Bronchial epithelial cell (primary cell): ENCODE measurements around the gene ADGRV1. TPM values are rescaled to one million over a fixed set of nuclear protein-coding genes. Genes with fewer than 3 reads are reported as not detected.

ENCODE experiments used
- DNase-seq: peaks from one replicate; pipeline ENCODE4 v3.0.0-alpha.2; 2010; ENCODE audit warnings: low read depth
- FAIRE-seq: peaks from 2 replicates; lab custom pipeline; 2011; peaks lifted over from hg19 to GRCh38; lab: Jason Lieb, UNC
- H3K27me3 ChIP-seq: 2 replicates; pipeline ENCODE4 v1.5.1; 2011; ENCODE audit warnings: low read length; ENCODE audit not compliant: control insufficient read depth, insufficient read depth
- H3K36me3 ChIP-seq: 2 replicates; pipeline ENCODE4 v1.5.1; 2011; ENCODE audit warnings: low read length; ENCODE audit not compliant: control insufficient read depth, insufficient read depth
- H3K4me3 ChIP-seq: 2 replicates; pipeline ENCODE4 v1.5.1; 2011; ENCODE audit warnings: mild to moderate bottlenecking, low read depth, low read length, control low read depth
- total RNA-seq: library from RNA; depleted of rRNA; stranded (reverse); fragments of >200 nt; gene quantifications from 2 replicates; pipeline ENCODE4 v1.2.1, GENCODE V29; 2014
- TF ChIP-seq, protein P1 (sequence below): IDR thresholded peaks from 2 replicates; pipeline ENCODE4 v1.5.1; 2011; ENCODE audit warnings: mild to moderate bottlenecking, moderate library complexity, low read length, control low read depth, inconsistent platforms; ENCODE audit not compliant: insufficient read depth, severe bottlenecking

ADGRV1 gene
- total RNA-seq, 1 donor from 2014 or later = 1.6 TPM

DNA sequence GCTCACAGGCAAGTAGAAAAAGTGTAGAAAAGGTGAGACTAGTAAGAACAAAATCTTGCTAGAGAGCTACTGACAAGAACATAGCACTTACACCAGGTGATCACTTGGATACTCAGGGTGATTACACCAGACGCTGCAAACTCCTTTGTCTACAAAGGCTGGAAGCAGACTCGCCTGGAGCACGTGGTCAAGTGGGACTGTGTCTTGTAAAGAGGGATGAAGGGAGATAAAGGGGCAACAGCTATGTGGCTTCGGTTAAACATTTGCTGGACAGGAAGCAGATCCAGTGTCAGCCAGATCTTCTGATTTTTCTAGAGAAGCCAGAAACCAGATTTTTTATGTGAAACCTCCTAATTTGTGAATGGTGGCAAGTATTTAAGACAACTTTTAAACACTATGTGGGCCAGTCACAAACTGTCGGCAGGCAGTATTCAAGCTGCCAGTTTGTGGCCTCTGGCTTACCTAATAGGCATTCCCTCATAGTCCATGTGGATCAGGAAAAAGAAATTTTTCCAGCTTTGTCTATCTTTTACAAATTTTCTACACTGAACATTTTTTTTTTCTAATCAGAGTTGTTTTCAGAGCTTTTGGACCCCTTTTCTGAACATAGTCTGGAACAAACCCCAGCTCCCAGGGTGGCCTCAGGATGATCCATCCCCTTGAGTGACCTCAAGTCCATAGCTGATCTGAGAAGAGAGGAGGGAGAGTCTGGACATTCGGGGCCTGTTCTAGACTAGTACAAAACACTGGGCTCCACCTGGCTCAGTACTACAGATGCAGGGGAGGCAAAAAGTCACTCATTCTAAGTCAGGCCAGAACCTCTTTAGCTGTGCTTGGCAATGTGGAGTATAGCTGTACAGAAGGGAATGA, 561.6 kb downstream of the ADGRV1 start:
- no peaks in the 10 kb centered on the region for H3K36me3 ChIP-seq
- H3K4me3 ChIP-seq = no peak overlapping the region
- FAIRE-seq (no peak), DNase-seq (no peak)
- H3K27me3 ChIP-seq = no peaks in the 10 kb centered on the region
- TF ChIP-seq, protein P1, sequence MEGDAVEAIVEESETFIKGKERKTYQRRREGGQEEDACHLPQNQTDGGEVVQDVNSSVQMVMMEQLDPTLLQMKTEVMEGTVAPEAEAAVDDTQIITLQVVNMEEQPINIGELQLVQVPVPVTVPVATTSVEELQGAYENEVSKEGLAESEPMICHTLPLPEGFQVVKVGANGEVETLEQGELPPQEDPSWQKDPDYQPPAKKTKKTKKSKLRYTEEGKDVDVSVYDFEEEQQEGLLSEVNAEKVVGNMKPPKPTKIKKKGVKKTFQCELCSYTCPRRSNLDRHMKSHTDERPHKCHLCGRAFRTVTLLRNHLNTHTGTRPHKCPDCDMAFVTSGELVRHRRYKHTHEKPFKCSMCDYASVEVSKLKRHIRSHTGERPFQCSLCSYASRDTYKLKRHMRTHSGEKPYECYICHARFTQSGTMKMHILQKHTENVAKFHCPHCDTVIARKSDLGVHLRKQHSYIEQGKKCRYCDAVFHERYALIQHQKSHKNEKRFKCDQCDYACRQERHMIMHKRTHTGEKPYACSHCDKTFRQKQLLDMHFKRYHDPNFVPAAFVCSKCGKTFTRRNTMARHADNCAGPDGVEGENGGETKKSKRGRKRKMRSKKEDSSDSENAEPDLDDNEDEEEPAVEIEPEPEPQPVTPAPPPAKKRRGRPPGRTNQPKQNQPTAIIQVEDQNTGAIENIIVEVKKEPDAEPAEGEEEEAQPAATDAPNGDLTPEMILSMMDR = no peak

DNA sequence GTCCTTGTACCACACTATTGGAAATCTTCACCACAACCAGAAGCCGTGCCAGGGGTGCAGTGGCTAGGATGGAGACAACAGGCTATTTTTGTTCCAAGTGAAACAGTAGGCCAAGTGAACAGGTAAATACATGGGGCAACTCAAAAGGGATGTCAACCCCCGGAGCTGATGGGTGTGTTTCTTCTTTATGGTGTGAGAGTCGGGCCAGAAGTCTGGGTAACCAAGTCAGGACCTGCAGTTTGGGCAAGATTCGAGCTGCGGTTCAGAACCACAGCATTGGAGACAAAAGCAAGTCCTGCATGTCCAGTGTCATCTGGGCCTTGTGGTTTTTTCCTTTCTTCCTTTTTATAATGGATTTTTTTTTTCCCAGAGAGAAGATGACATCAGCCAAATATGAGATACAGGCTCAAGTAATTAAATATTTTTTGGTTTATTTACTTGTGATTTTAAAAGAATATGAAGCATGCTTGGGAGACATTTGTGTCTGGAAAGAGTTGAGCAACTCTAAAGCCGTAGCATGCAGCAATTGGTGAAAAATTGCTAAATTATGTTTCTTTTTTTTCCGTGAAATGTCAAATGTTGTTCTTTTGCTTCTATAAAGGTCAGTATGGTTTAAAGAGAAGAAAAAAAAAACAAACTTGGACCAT, 562.9 kb downstream of the ADGRV1 start:
- DNase-seq (peak; percentile 28), FAIRE-seq (no peak)
- TF ChIP-seq, protein P1 = no peak
- no peaks in the 10 kb centered on the region for H3K36me3 ChIP-seq
- no peak overlapping the region for H3K4me3 ChIP-seq
- H3K27me3 ChIP-seq = no peaks in the 10 kb centered on the region

DNA sequence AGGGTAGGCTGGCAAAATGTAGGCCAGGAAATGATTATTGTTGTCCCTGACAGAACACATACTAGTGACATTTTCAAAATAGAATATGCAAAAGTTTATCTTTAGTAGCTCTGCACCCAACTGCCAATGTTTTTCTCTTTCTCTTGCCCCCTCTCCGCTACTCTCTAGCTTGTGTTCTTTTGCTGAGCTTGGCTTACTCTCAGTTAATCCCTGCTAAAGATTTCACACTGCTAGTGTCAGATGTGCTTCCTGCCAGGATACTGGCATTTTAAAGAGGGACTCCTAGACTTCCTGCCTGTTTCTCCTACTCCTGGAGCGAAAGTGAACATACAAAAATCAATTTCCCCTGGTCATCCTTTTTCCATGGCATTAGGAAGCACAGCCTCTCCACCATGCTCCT, 564.1 kb downstream of the ADGRV1 start:
- Histone ChIP-seq H3K27me3 (no peaks in the 10 kb centered on the region), H3K4me3 (no peak overlapping the region), H3K36me3 (no peaks in the 10 kb centered on the region)
- TF ChIP-seq, protein P1 = no peak
- FAIRE-seq = no peak
- DNase-seq = no peak

DNA sequence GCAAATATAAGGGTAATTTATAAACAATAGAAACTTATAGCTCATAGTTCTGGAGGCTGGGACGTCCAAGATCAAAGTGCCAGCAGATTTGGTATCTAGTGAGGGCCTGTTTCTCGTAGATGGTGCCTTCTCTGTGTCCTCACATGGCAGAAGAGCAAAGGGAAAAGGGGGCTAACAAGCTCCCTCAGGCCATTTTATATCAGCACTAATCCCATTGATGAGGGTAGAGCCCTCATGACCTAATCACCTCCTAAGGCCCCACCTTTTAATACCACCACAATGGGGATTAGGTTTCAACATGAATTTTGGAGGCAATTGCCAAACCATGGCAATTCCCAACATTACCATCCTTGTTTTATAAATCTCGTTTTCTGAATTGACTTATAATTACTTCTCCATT, 564.7 kb downstream of the ADGRV1 start:
- no peak for DNase-seq
- TF ChIP-seq, protein P1 = no peak
- Histone ChIP-seq H3K36me3 (no peaks in the 10 kb centered on the region), H3K4me3 (no peak overlapping the region), H3K27me3 (no peaks in the 10 kb centered on the region)
- FAIRE-seq = no peak

DNA sequence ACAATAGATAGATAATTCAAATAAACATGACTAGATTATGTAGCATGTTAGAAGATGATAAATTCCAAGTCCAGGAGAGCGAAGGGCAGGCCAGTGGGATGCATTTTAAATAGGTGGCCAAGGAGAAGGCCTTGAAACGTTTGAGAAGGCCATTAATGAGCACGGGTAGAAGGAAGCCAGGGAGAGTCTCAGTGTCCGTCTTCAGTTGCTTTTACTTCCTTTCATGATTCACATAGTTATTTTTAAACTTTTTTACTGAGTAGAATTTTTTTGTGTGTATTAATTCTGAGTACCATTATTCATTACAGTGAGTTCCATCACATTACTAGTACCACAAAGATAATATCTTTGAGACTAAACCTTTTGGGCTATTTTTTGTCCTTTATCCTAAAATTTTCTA, 565.3 kb downstream of the ADGRV1 start:
- no peak for FAIRE-seq
- Histone ChIP-seq H3K27me3 (no peaks in the 10 kb centered on the region), H3K4me3 (no peak overlapping the region), H3K36me3 (no peaks in the 10 kb centered on the region)
- no peak for DNase-seq
- TF ChIP-seq, protein P1 = no peak
